SK-N-SH (cell line): ENCODE measurements around the gene SLCO3A1.

Experiments used
- EP300 ChIP-seq, 2 experiments: IDR thresholded peaks; 2 replicates each; pipeline versions ENCODE4 v1.4.0 to v1.6.1; 2012; ENCODE audit warnings: borderline replicate concordance in 1 of 2, low read depth in 1 of 2, low read length in 1 of 2
- GABPA ChIP-seq: IDR thresholded peaks from 2 replicates; pipeline ENCODE4 v1.4.0; 2012; ENCODE audit warnings: low read depth, mild to moderate bottlenecking
- JUND ChIP-seq: IDR thresholded peaks from 2 replicates; pipeline ENCODE4 v1.4.0; 2012
- MXI1 ChIP-seq: IDR thresholded peaks from 2 replicates; pipeline ENCODE4 v1.6.1; 2012; ENCODE audit warnings: mild to moderate bottlenecking, low read depth, low read length, improper control_type of control experiment
- POLR2AphosphoS5 ChIP-seq: IDR thresholded peaks from 2 replicates; pipeline ENCODE4 v1.6.1; 2012; ENCODE audit warnings: low read depth, low read length
- RAD21 ChIP-seq: IDR thresholded peaks from 2 replicates; pipeline ENCODE4 v1.6.1; 2012; ENCODE audit warnings: mild to moderate bottlenecking, low read length
- YY1 ChIP-seq: IDR thresholded peaks from 2 replicates; pipeline ENCODE4 v1.4.0; 2012; ENCODE audit warnings: low read depth, mild to moderate bottlenecking
- TF ChIP-seq, protein P1 (sequence below): IDR thresholded peaks from 2 replicates; pipeline ENCODE4 v1.4.0; 2012; ENCODE audit warnings: low read depth, borderline replicate concordance
- TF ChIP-seq, protein P2 (sequence below): IDR thresholded peaks from 2 replicates; pipeline ENCODE4 v1.4.0; 2012; ENCODE audit warnings: low read depth, borderline replicate concordance
- TF ChIP-seq, protein P3 (sequence below): IDR thresholded peaks from 2 replicates; pipeline ENCODE4 v1.6.1; 2012; ENCODE audit warnings: mild to moderate bottlenecking, low read depth, low read length, moderate library complexity
- TF ChIP-seq, protein P4 (sequence below): fragments of 200-600 bp; sonication (generic); IDR thresholded peaks from 2 replicates; pipeline ENCODE4 v1.6.1; 2017; ENCODE audit warnings: antibody characterized with exemption, mild to moderate bottlenecking, moderate library complexity
- TF ChIP-seq, protein P5 (sequence below): IDR thresholded peaks from 2 replicates; pipeline ENCODE4; 2012

DNA sequence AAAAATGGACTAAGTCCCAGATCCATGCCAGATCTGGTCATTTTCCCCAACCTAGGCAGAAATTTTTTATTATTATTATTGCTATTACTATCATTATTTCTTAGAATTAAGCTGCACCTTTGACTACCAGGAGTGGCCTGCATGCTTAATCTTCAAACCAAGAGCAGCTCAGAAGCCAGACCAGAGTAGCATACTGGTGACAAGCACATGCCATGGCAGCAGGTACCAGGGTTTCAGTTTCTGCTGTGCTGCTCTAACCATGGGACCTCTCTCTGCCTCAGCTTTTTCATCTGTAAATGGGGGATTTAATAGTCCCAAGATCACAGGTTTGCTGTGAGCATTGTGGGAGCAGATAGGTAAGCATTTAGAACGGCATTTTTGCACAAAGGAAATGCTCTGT is 262.3 kb downstream of the SLCO3A1 start:
- TF ChIP-seq GABPA (no peak), JUND (no peak), MXI1 (no peak), YY1 (no peak), EP300 (IDR thresholded peaks at IDR 0.05; ENCODE audit: borderline replicate concordance in 1 of 2, low read depth in 1 of 2, low read length in 1 of 2) (no peak), POLR2AphosphoS5 (no peak), RAD21 (no peak)
- TF ChIP-seq, protein P1, sequence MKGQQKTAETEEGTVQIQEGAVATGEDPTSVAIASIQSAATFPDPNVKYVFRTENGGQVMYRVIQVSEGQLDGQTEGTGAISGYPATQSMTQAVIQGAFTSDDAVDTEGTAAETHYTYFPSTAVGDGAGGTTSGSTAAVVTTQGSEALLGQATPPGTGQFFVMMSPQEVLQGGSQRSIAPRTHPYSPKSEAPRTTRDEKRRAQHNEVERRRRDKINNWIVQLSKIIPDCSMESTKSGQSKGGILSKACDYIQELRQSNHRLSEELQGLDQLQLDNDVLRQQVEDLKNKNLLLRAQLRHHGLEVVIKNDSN = no peak
- TF ChIP-seq, protein P2, sequence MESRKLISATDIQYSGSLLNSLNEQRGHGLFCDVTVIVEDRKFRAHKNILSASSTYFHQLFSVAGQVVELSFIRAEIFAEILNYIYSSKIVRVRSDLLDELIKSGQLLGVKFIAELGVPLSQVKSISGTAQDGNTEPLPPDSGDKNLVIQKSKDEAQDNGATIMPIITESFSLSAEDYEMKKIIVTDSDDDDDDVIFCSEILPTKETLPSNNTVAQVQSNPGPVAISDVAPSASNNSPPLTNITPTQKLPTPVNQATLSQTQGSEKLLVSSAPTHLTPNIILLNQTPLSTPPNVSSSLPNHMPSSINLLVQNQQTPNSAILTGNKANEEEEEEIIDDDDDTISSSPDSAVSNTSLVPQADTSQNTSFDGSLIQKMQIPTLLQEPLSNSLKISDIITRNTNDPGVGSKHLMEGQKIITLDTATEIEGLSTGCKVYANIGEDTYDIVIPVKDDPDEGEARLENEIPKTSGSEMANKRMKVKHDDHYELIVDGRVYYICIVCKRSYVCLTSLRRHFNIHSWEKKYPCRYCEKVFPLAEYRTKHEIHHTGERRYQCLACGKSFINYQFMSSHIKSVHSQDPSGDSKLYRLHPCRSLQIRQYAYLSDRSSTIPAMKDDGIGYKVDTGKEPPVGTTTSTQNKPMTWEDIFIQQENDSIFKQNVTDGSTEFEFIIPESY = no peak
- TF ChIP-seq, protein P3, sequence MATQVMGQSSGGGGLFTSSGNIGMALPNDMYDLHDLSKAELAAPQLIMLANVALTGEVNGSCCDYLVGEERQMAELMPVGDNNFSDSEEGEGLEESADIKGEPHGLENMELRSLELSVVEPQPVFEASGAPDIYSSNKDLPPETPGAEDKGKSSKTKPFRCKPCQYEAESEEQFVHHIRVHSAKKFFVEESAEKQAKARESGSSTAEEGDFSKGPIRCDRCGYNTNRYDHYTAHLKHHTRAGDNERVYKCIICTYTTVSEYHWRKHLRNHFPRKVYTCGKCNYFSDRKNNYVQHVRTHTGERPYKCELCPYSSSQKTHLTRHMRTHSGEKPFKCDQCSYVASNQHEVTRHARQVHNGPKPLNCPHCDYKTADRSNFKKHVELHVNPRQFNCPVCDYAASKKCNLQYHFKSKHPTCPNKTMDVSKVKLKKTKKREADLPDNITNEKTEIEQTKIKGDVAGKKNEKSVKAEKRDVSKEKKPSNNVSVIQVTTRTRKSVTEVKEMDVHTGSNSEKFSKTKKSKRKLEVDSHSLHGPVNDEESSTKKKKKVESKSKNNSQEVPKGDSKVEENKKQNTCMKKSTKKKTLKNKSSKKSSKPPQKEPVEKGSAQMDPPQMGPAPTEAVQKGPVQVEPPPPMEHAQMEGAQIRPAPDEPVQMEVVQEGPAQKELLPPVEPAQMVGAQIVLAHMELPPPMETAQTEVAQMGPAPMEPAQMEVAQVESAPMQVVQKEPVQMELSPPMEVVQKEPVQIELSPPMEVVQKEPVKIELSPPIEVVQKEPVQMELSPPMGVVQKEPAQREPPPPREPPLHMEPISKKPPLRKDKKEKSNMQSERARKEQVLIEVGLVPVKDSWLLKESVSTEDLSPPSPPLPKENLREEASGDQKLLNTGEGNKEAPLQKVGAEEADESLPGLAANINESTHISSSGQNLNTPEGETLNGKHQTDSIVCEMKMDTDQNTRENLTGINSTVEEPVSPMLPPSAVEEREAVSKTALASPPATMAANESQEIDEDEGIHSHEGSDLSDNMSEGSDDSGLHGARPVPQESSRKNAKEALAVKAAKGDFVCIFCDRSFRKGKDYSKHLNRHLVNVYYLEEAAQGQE = no peak
- TF ChIP-seq, protein P4, sequence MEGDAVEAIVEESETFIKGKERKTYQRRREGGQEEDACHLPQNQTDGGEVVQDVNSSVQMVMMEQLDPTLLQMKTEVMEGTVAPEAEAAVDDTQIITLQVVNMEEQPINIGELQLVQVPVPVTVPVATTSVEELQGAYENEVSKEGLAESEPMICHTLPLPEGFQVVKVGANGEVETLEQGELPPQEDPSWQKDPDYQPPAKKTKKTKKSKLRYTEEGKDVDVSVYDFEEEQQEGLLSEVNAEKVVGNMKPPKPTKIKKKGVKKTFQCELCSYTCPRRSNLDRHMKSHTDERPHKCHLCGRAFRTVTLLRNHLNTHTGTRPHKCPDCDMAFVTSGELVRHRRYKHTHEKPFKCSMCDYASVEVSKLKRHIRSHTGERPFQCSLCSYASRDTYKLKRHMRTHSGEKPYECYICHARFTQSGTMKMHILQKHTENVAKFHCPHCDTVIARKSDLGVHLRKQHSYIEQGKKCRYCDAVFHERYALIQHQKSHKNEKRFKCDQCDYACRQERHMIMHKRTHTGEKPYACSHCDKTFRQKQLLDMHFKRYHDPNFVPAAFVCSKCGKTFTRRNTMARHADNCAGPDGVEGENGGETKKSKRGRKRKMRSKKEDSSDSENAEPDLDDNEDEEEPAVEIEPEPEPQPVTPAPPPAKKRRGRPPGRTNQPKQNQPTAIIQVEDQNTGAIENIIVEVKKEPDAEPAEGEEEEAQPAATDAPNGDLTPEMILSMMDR = no peak
- TF ChIP-seq, protein P5, sequence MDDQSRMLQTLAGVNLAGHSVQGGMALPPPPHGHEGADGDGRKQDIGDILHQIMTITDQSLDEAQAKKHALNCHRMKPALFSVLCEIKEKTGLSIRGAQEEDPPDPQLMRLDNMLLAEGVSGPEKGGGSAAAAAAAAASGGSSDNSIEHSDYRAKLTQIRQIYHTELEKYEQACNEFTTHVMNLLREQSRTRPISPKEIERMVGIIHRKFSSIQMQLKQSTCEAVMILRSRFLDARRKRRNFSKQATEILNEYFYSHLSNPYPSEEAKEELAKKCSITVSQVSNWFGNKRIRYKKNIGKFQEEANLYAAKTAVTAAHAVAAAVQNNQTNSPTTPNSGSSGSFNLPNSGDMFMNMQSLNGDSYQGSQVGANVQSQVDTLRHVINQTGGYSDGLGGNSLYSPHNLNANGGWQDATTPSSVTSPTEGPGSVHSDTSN = no peak
